NCI-H1436 (cell line): ENCODE data around the gene GSG1L.

Experiments
- DNase-seq: peaks from one replicate; lab custom pipeline; 2025; lab: John Stamatoyannopoulos, UW

GSG1L gene

GRCh38 chr16:27789150-27789549 is 274.4 kb downstream of the GSG1L start:
- DNase-seq: no peak

DNA sequence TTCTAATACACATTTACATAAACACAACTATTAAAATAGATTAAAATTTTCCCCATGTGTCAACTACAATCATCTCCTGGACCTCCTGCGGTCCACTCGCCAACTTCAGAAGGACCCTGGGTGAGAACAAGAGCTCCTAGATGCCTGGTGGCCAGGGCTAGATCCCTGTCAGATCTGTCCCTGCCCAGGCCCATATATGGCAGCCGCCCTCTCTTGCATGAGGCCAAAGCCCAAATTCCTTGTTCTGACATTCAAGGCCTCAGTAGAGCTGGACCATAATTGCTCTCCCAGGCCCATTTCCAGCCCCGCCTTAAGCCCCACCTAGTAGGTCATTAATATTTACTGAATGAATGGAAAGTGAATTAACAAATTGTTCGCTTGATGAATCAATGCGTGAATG is 275.8 kb downstream of the GSG1L start:
- DNase-seq: no peak

- DNase-seq: no peak
Measured at GRCh38 chr16:27786923-27787625, 276.4 kb downstream of the GSG1L start.

DNA sequence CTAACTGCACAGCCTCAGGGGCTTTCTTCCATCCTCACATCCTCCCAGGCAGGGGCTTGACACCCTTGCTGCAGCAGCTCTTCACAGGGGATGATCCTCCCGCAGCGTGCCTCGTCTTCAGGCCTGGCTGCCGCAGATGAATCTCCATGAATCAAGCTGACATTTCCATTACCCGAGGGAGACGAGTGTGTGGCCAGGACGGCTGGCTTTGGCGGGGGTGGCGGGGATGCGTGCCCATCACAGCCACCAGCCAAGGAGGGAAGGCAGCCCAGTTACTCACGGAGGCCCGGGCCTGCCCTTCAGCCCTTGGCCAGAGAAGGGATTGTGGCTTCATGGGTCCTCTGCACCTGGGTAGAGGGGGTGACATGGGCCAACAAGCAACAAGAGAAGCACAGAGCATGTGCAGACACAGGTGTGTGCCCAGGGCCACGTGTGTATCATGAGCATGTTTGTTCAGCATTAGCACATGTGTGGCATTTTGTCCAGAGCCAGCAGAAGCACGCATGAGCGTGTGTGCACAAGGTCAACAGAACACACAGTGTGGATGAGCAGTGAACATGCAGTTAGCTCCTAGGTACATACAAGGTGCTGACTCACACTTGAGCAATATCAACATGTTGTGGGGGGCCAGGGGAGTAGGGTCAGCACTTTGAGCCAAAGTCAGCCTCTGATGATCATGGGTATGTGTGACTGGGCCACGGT is 277.1 kb downstream of the GSG1L start:
- no peak for DNase-seq

GRCh38 chr16:27785307-27785678 is 278.2 kb downstream of the GSG1L start:
- DNase-seq: no peak

DNA sequence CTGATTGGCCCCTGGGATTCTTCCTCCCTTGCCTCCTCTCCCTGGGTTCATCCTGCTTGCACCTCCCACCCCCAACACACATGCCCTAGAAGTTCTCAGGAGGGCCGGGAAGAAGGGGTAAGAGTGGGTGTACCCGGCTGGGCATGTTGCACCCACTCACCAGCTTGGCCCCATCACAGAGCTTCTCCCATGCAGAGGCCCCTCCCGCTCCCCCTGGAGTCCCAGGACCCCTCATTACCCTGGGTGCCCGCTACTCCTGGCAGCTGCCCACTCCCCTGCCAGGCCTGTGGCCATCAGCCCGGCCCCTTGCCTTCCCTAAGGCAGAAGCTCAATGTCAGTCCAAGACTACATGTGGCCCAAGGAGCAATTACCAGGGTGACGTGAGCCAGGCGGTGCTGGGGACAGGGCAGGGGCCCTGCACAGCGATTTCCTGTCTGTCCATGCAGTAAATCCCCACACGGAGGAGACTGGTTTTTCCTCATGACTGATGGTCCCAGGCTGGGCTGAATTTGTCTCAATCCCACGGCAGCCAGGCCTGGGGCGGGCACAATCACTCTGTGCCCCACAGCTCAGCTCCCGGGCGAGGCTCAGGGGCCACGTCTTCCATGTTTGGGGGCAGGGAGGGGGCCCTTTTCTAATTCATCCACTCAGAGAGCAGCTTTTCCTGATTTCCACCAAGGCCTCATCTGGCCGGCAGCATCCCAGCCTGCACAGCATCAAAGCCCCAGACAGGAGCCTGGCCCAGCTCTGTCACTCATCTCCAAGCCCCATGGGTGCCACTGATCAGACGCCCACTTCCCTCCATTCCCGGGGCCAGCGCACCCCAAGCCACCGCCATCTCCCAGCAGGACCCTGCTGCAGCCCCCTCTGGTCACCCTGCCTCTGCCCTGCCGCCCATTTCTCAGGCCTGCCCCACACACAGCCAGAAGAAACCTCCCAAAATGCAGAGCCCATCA is 278.9 kb downstream of the GSG1L start:
- DNase-seq: no peak

DNA sequence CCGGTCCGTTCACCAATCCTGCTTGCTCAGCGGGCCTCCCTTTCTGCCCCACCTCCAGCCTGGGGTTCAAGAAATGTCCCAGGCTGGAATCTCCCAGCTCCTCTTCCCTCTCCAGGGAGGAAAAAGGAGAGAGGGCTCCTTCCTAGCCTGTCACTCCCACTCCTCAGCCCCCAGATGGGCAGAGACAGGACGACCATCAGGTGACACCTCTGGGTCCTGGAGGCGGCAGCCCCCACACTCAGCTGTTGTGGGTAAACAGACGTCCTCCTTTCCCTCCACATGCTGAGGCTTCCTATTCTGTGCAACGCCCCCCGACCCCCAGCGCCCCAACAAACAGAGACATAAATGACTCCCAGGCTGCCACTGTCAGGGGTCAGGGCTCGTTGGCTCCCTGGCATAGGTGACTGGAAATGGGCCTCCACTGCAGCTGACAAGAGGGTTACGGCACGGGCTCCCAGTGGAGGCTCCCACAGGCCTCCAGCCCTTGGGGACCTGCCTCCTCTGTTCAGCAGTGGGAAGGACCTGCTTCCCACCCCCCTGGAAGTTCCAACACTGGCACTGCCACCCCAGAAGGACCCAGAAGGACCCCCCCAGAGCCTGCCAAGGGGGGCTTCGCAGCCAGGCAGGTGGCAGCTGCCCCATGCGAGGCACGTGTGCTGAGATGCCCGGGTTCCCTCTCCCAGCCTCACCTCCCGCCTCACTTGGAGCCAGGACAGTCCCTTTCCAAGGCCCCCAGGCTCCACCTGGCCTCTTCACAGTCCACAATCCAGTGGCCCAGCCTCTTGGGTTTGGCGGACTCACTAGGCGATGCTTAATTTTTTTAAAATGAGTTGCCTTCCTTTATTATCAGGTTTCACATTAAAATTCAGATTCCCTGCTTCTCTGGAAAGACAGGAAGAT is 281.3 kb downstream of the GSG1L start:
- DNase-seq: no peak

DNA sequence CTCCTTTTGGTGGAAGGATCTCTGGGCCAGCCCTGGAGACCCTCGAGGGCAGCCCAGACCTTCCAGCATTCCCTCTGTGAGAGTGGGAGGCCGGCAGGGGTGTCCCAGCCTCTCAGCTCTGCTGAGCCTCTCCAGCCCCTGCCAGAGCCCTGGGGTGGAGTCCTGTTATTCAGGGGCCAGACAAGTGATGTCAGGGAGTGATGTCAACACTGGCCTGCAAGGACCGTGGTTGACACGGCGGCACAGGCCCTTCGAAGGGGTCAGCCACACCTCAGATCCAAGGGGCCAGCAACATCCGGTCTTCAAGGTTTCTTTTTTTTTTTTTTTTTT is 282.4 kb downstream of the GSG1L start:
- no peak for DNase-seq

DNA sequence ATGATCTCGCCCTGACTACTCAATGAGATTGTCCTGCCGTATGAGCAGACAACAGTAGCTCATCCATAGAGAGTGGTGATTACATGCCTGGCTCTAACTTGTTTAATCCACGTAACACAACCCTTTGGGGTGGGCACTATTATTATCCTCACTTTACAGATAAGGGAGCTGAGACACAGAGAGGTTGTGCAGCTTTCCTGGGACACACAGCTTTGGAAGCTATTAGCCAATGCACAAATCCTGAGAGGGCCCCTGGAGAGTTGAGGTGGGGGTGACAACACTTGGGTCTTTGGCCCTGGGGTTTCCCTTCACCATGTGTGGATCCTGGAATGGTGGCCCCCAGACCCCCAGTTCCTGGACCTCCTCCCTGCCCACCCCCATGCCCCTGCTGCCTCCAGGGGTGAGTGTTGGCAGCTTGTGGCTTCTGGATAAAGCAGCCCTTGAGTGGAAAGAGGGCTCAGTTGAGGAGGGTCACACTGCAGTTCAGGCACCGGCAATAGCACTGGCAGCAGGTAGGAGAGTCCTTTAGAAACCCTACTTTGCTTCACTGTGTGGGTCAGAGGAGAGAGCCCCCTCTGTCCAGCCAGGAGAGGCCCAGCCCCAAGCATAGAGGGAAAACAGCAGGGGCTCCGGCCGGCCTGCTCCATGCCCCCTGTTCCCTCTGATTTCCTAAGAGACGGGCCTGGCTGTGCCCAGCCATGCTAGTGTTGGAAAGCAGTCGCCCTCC is 282.9 kb downstream of the GSG1L start:
- no peak for DNase-seq

- no peak for DNase-seq
Measured at GRCh38 chr16:27779641-27780164, 283.8 kb downstream of the GSG1L start.

- no peak for DNase-seq
Measured at GRCh38 chr16:27778926-27779570, 284.5 kb downstream of the GSG1L start.

DNA sequence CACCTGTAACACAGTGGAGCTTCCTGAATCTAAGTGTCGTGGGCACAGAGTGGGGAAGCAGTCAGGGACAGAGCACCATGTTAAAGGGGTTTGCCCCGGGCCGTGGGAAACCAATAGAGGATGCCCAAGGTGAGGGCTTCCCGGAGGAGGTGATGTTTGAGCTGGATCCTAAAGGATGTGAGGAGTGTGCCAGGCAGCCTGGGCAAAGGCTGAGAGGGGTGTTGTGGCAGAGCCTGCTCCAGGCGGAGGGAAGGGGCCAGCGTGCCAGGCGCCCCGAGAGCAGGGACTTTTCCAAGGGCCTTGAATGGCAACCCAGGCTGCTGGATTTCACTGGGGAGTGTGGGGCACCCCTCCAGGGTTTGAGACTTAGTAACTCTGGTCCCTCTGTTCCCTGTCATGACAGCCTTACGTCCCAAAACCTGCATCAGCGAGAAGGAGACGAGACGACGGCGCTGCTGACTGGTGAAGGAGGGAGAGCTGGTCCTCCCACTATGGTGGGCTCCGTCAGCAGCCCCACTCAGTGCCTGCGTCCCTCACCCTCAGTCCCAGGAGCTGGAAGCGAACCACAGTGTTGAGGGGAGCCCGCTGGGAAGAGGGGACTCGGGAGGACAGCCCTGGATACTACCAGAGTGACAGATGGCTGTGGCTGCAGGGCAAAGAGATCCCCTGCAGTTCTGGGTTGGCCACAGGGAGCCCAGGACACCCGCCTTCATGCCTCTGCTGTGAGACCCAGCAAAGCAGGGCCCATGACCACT is 285.2 kb downstream of the GSG1L start:
- no peak for DNase-seq

- no peak for DNase-seq
Measured at GRCh38 chr16:27777527-27777926, 286.0 kb downstream of the GSG1L start.

DNA sequence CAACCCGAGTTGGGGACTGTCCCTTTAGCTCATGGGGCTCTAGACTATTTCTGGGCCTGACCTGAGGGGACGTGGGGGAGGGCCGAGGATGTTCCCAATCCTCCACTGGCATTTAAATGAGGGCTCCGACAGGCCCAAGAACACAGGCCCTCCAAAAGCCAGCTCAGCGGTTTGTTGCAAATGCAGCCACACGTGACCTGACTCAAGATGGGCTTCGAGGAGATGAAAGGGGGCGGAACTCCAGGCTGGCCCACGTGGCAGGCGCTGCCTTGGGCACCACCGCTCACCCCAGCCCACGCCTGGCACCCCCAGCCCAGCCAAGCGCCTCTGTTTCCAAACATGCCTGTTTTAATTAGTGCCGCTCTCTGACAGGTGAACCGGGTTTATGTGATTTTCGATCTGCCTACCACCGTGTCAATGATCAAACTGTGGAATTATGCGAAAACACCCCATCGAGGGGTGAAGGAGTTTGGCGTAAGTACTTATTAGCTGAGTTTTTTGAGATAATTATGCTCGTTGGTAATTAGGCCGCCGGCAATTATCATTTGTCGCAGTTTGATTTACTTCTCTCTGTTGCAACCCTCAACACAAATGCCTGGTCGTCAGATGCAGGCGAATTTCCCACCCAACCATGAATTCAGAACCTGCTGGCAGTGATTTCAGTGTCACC is 286.8 kb downstream of the GSG1L start:
- no peak for DNase-seq

DNA sequence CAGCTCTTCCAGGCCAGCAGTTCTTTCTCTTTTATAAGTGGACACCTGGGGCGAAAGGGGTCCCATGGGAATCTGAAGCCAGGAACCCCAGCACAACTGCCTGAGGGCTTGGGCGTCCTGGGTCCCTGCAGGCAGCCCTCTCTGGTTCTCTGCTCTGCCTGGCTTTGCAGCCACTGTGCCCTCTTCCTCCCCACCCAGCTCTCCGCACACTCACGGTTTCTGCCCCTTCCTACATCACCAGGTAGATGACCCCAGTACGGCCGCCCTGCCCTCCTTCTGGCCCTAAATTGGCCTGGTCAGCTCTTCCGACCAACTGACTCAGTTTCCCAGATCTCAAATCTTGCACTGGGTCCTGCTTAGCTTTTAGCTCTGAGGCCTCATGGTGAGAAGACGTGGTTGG is 288.3 kb downstream of the GSG1L start:
- DNase-seq: no peak

DNA sequence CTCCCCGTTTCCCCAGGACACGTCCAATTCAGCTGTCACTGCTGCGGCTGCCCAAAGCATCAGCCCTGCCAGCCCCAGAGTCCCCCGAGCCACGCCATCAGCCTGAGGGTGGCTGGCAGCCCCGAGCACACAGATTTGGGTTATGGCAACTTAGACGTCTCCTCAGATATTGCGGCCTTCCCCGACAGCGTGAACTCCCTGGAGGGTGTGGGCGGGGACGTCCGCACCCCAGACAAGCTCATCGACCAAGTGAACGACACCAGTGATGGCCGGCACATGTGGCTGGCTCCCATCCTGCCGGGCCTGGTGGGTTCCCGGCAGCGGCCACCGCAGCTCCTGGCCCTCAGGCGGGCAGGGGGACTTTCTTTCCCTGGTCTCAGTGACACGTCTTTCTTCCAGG is 288.7 kb downstream of the GSG1L start:
- no peak for DNase-seq

- DNase-seq: no peak
Measured at GRCh38 chr16:27773344-27773743, 290.2 kb downstream of the GSG1L start.

DNA sequence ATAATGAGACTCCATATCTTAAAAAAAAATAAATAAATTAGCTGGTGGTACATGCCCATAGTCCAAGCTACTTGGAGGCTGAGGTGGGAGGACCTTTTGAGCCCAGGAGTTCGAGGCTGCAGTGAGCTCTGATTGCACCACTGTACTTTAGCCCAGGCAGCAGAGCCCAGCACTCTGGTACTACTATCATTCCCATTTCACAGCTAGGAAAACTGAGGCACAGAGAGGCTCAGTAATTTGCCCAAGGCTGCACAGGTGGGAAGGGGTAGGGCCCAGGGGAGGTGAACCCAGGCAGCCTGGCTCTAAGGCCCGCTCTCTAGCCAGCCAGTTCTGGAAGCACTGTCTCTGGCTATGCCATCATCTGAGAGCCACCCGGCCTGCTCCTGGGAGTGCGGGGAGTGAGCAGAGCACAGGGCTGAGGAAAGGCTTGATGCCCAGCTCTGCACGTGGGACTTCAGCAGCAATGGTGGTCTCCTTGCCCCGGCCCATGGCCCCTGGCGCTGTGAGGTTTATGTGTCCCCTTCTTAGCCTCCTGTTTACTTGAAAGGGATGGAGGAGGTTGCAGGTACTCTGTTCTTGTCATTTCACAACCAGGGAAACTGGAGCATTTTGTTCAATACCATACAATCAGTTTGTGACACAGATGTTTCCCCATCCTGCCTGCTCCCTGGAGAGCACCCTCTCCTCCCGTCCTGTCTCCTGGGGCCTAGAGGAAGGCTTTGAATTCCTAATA is 291.3 kb downstream of the GSG1L start:
- no peak for DNase-seq
